Loucy (cell line): ENCODE measurements around the gene MAFF.
"Not testable (repeated sequence)": the region's sequence is repeated elsewhere in the genome, so short reads cannot be mapped to it uniquely, and the experiment has no call there.

Experiments
- CTCF ChIP-seq: fragments of 200-600 bp; sonication (generic); conservative IDR thresholded peaks from 2 replicates; pipeline ENCODE4 v1.5.1; 2014; ENCODE audit warnings: mild to moderate bottlenecking, antibody characterized with exemption, low read length
- EZH2phosphoT487 ChIP-seq: fragments of 200-600 bp; IDR thresholded peaks from 2 replicates; pipeline ENCODE4 v1.6.1; 2018; ENCODE audit warnings: antibody characterized with exemption, mild to moderate bottlenecking, moderate library complexity, borderline replicate concordance

GRCh38 chr22:38177571-38177925 is 24.2 kb upstream of the MAFF start:
- not testable (repeated sequence) for TF ChIP-seq CTCF, EZH2phosphoT487
